Subcutaneous abdominal adipose tissue (tissue), 5 donors: Measurements from ENCODE around the gene ATOH7.
"Not testable (repeated sequence)": the region's sequence is repeated elsewhere in the genome, so short reads cannot be mapped to it uniquely, and the experiment has no call there.

Source experiments
- H3K27ac ChIP-seq: one replicate; pipeline ENCODE4 v1.7.0; 2013; ENCODE audit warnings: low read depth, mild to moderate bottlenecking, inconsistent platforms, low read length, moderate library complexity
- H3K27me3 ChIP-seq, 5 donors: one replicate each; pipeline ENCODE4 v1.7.0; 2013; ENCODE audit warnings: low read length in 5 of 5, inconsistent platforms in 1 of 5; ENCODE audit not compliant: control insufficient read depth in 5 of 5, insufficient read depth in 4 of 5
- H3K36me3 ChIP-seq, 5 donors: one replicate each; pipeline ENCODE4 v1.7.0; 2013; ENCODE audit warnings: low read length in 5 of 5; ENCODE audit not compliant: control insufficient read depth in 5 of 5, insufficient read depth in 5 of 5
- H3K4me1 ChIP-seq, 5 donors: one replicate each; pipeline ENCODE4 v1.7.0; 2013; ENCODE audit warnings: low read length in 5 of 5, mild to moderate bottlenecking in 3 of 5, moderate library complexity in 1 of 5; ENCODE audit not compliant: control insufficient read depth in 5 of 5, insufficient read depth in 5 of 5
- H3K4me3 ChIP-seq, 5 donors: one replicate each; pipeline ENCODE4 v1.7.0; 2013; ENCODE audit warnings: low read length in 5 of 5, low read depth in 1 of 5
- H3K9ac ChIP-seq, 5 donors: one replicate each; pipeline ENCODE4 v1.7.0; 2013; ENCODE audit warnings: low read length in 5 of 5, mild to moderate bottlenecking in 4 of 5, moderate library complexity in 3 of 5
- H3K9me3 ChIP-seq, 5 donors: one replicate each; pipeline ENCODE4 v1.7.0; 2013; ENCODE audit warnings: low read length in 5 of 5; ENCODE audit not compliant: control insufficient read depth in 5 of 5
- donor health status: healthy.
- donor health status: healthy.
- donor health status: healthy.
- donor health status: healthy.
- donor health status: healthy.

Gene ATOH7

DNA sequence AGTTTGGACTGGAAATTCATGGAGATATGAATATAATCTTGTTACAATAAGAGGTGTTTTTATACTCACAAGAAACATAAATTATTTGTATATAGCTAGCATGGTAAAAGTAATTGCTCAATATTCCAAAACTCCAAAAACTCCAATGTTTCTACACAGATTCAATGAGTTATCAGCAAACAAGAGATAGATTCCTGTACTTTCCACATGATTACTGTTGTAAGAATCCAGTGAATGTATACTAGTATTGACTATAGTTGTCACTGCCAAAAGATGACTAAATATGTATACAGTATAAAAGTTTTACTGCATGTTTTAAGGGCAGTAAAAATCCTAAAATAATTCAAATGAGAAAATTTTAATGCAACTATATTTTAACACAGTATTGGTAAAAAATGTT lies 10.7 kb downstream of the ATOH7 start:
- Histone ChIP-seq H3K27me3 (no peaks in the 10 kb centered on the region), H3K4me3 (no peak overlapping the region), H3K9me3 (no peaks in the 10 kb centered on the region), H3K27ac (no peak overlapping the region), H3K4me1 (no peaks in the 10 kb centered on the region), H3K9ac (no peak overlapping the region), H3K36me3 (no peaks in the 10 kb centered on the region)

GRCh38 chr10:68218786-68219185 lies 13.1 kb downstream of the ATOH7 start:
- H3K27ac ChIP-seq, result no peak overlapping the region
- H3K36me3 ChIP-seq, result no peaks in the 10 kb centered on the region
- H3K9me3 ChIP-seq, result no peaks in the 10 kb centered on the region
- no peaks in the 10 kb centered on the region for H3K27me3 ChIP-seq
- no peak overlapping the region for H3K4me3 ChIP-seq
- no peaks in the 10 kb centered on the region for H3K4me1 ChIP-seq
- no peak overlapping the region for H3K9ac ChIP-seq

DNA sequence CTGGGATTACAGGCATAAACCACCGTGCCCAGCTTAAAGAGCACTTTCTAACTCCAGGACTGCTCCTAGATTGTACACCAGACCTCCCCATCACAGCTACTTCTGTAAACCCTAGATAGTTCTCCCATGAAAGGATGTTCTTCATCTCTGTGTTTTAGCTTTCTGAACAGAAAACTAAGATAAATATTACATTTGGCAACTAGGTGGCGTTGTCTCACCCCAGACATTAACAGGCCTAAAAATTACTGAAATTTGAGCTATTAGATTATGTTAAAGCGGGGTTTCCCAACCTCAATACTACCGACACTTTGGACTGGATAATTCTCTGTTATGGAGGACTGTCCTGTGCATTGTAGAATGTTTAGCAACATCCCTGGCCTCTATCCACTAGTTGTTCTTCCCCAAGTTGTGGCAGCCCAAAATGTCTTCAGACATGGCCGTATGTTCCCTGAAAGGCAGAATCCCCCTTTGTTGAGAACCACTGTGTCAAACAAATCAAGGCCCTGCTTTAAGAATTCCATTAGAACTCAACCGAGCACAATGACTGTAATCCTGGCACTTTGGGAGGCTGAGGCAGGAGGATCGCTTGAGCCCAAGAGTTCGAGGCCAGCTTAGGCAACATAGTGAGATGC lies 19.1 kb downstream of the ATOH7 start:
- no peaks in the 10 kb centered on the region for H3K36me3 ChIP-seq
- no peaks in the 10 kb centered on the region for H3K9me3 ChIP-seq
- H3K4me3 ChIP-seq, result no peak overlapping the region
- H3K9ac ChIP-seq, result no peak overlapping the region
- no peaks in the 10 kb centered on the region for H3K4me1 ChIP-seq
- H3K27ac ChIP-seq, result no peak overlapping the region
- H3K27me3 ChIP-seq, result peaks cover 0 to 4% (median 0%) of the 10 kb centered on the region in 5 donors

DNA sequence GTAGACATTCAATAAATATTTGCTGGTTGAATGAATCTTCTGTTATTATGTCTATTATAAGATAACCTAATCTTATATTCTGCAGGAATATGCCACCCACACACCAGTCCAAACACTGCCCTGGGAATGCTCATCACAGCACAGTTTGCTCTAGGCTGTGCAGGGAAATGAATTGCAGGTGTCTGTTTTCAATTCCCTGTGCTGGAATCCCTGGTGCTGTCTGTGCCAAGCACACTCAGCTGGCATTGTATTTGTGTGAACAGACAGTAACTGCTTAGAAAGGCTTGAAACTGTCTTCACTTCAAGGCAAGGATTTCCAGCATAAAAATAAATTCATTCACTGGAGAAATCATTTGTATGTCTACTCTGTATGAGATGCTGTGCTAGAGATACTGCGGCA lies 20.2 kb downstream of the ATOH7 start:
- H3K9ac ChIP-seq, result no peak overlapping the region
- H3K27ac ChIP-seq, result no peak overlapping the region
- no peaks in the 10 kb centered on the region for H3K4me1 ChIP-seq
- H3K4me3 ChIP-seq, result no peak overlapping the region
- H3K27me3 ChIP-seq, result peaks cover 0 to 4% (median 0%) of the 10 kb centered on the region in 5 donors
- H3K9me3 ChIP-seq, result no peaks in the 10 kb centered on the region
- no peaks in the 10 kb centered on the region for H3K36me3 ChIP-seq

GRCh38 chr10:68208424-68209042 lies 23.4 kb downstream of the ATOH7 start:
- Histone ChIP-seq H3K4me1 (no peaks in the 10 kb centered on the region), H3K9ac (no peak overlapping the region), H3K36me3 (no peaks in the 10 kb centered on the region), H3K4me3 (no peak overlapping the region), H3K9me3 (no peaks in the 10 kb centered on the region), H3K27me3 (peaks cover 0 to 4% (median 0%) of the 10 kb centered on the region in 5 donors), H3K27ac (no peak overlapping the region)

- Histone ChIP-seq H3K4me3 (no peak overlapping the region), H3K9ac (no peak overlapping the region), H3K4me1 (no peaks in the 10 kb centered on the region), H3K9me3 (no peaks in the 10 kb centered on the region), H3K27me3 (peaks cover 0 to 13% (median 8%) of the 10 kb centered on the region in 5 donors), H3K27ac (no peak overlapping the region), H3K36me3 (no peaks in the 10 kb centered on the region)
Observed at GRCh38 chr10:68202960-68203353, 29.0 kb downstream of the ATOH7 start.

DNA sequence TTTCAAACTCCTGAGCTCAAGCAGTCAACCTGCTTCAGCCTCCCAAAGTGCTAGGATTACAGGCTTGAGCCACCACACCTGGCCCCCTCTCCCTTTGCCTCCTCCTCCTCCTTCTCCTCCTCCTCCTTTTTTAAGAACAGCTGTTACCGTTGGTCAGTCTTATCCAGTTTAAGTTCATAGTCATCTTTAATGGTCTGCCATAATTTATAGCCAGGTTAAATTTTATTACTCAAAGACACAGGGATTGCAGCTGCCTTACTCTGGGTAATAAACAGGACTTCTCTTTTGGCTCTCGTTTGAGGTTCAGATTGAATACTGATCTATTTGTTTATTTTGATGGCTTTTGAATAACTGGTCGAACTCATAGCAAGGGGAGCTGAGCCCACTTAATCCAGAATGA lies 35.2 kb downstream of the ATOH7 start:
- H3K4me1 ChIP-seq, result no peaks in the 10 kb centered on the region
- peaks cover 0 to 9% (median 5%) of the 10 kb centered on the region in 5 donors for H3K27me3 ChIP-seq
- H3K36me3 ChIP-seq, result no peaks in the 10 kb centered on the region
- H3K27ac ChIP-seq, result no peak overlapping the region
- H3K4me3 ChIP-seq, result no peak overlapping the region
- no peak overlapping the region for H3K9ac ChIP-seq
- no peaks in the 10 kb centered on the region for H3K9me3 ChIP-seq

- not testable (repeated sequence) for H3K4me1 ChIP-seq, H3K36me3 ChIP-seq, H3K27ac ChIP-seq
Observed at GRCh38 chr10:68195776-68196175, 36.1 kb downstream of the ATOH7 start.

GRCh38 chr10:68194290-68194689 lies 37.6 kb downstream of the ATOH7 start:
- Histone ChIP-seq H3K27me3 (peaks cover 0 to 5% (median under 1%) of the 10 kb centered on the region in 5 donors), H3K36me3 (no peaks in the 10 kb centered on the region), H3K4me3 (no peak overlapping the region), H3K9me3 (no peaks in the 10 kb centered on the region), H3K9ac (no peak overlapping the region), H3K4me1 (no peaks in the 10 kb centered on the region), H3K27ac (no peak overlapping the region)

More at GRCh38 chr10:68195776-68196175, 36.1 kb downstream of the ATOH7 start:
- not testable (repeated sequence) for H3K9ac ChIP-seq, H3K4me3 ChIP-seq, H3K9me3 ChIP-seq, H3K27me3 ChIP-seq

GRCh38 chr10:68192113-68192512 lies 39.8 kb downstream of the ATOH7 start:
- no peak overlapping the region for H3K27ac ChIP-seq
- no peak overlapping the region for H3K9ac ChIP-seq
- no peaks in the 10 kb centered on the region for H3K9me3 ChIP-seq
- H3K4me1 ChIP-seq, result no peaks in the 10 kb centered on the region
- H3K27me3 ChIP-seq, result peaks cover 0 to 3% (median 0%) of the 10 kb centered on the region in 5 donors
- no peak overlapping the region for H3K4me3 ChIP-seq
- H3K36me3 ChIP-seq, result no peaks in the 10 kb centered on the region
